UCSD-AML1 (cell line): ENCODE measurements around the gene ELOVL2.

ENCODE experiments used
- DNase-seq: peaks from one replicate; lab custom pipeline; 2025; ENCODE audit not compliant: unreplicated experiment; lab: John Stamatoyannopoulos, UW

Gene ELOVL2

GRCh38 chr6:10933126-10933525, 111.0 kb downstream of the ELOVL2 start:
- no peak for DNase-seq
